NCI-H2227 (cell line): ENCODE measurements around the gene GAS2.

Experiments
- DNase-seq: peaks from one replicate; lab custom pipeline; 2025; ENCODE audit not compliant: unreplicated experiment; lab: John Stamatoyannopoulos, UW

Gene GAS2

GRCh38 chr11:22860241-22860640 lies 193.8 kb downstream of the GAS2 start, which contains the start of gene CCDC179:
Gene CCDC179 (minus strand): TSS chr11:22860474. CDS start chr11:22860421, 53 bp downstream.
- DNase-seq, result no peak
